Subcutaneous abdominal adipose tissue (tissue), 5 donors: ENCODE measurements around the gene EPB41L1.
"Not testable (repeated sequence)": the region's sequence is repeated elsewhere in the genome, so short reads cannot be mapped to it uniquely, and the experiment has no call there.

Source experiments
- H3K27ac ChIP-seq: one replicate; pipeline ENCODE4 v1.7.0; 2013; ENCODE audit warnings: low read depth, mild to moderate bottlenecking, inconsistent platforms, low read length, moderate library complexity
- H3K27me3 ChIP-seq, 5 donors: one replicate each; pipeline ENCODE4 v1.7.0; 2013; ENCODE audit warnings: low read length in 5 of 5, inconsistent platforms in 1 of 5; ENCODE audit not compliant: control insufficient read depth in 5 of 5, insufficient read depth in 4 of 5
- H3K36me3 ChIP-seq, 5 donors: one replicate each; pipeline ENCODE4 v1.7.0; 2013; ENCODE audit warnings: low read length in 5 of 5; ENCODE audit not compliant: control insufficient read depth in 5 of 5, insufficient read depth in 5 of 5
- H3K4me1 ChIP-seq, 5 donors: one replicate each; pipeline ENCODE4 v1.7.0; 2013; ENCODE audit warnings: low read length in 5 of 5, mild to moderate bottlenecking in 3 of 5, moderate library complexity in 1 of 5; ENCODE audit not compliant: control insufficient read depth in 5 of 5, insufficient read depth in 5 of 5
- H3K4me3 ChIP-seq, 5 donors: one replicate each; pipeline ENCODE4 v1.7.0; 2013; ENCODE audit warnings: low read length in 5 of 5, low read depth in 1 of 5
- H3K9ac ChIP-seq, 5 donors: one replicate each; pipeline ENCODE4 v1.7.0; 2013; ENCODE audit warnings: low read length in 5 of 5, mild to moderate bottlenecking in 4 of 5, moderate library complexity in 3 of 5
- H3K9me3 ChIP-seq, 5 donors: one replicate each; pipeline ENCODE4 v1.7.0; 2013; ENCODE audit warnings: low read length in 5 of 5; ENCODE audit not compliant: control insufficient read depth in 5 of 5
- donor health status: healthy.
- donor health status: healthy.
- donor health status: healthy.
- donor health status: healthy.
- donor health status: healthy.

EPB41L1 gene

DNA sequence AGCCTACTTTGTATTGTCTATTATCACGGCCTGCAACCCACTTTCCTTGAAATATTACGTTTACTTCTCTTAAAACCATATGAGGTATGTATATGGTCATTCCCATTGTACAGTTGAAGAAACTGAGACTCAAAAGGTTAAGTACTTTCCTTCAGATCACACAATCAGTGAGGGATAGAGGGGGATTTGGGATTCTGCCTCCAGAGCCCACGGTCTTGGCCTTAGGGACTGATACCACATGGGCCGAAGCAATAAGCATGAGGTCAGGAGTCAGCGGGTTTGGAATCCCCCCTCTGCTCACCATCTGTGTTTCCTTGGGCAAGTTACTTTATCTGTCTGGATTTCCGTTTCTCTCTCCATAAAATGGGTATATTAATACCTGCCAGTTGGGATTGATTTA lies 19.4 kb upstream of the EPB41L1 start:
- H3K9ac ChIP-seq = no peak overlapping the region
- no peak overlapping the region for H3K27ac ChIP-seq
- peaks cover 0 to 30% (median 17%) of the 10 kb centered on the region in 5 donors for H3K4me1 ChIP-seq
- H3K36me3 ChIP-seq = no peaks in the 10 kb centered on the region
- no peaks in the 10 kb centered on the region for H3K27me3 ChIP-seq
- H3K9me3 ChIP-seq = no peaks in the 10 kb centered on the region
- no peak overlapping the region for H3K4me3 ChIP-seq

DNA sequence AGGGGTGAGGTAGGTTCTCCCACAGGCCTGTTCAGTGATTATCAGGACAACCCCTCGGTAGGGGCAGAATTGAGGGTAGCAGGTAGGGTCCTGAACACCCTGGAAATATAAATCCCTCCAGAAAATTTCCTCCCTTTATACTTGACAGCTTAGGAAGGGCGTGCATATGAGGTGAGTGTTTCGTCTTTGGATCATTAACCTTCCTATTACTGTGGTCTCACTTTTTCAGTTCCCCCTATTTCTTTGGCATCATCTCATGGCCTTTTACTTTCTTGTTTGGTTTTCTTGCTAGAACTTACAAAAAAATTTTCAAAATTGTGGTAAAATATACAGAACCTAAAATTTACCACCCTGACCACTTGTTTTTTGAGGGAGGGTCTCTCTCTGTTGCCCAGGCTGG lies 18.7 kb upstream of the EPB41L1 start:
- no peak overlapping the region for H3K9ac ChIP-seq

DNA sequence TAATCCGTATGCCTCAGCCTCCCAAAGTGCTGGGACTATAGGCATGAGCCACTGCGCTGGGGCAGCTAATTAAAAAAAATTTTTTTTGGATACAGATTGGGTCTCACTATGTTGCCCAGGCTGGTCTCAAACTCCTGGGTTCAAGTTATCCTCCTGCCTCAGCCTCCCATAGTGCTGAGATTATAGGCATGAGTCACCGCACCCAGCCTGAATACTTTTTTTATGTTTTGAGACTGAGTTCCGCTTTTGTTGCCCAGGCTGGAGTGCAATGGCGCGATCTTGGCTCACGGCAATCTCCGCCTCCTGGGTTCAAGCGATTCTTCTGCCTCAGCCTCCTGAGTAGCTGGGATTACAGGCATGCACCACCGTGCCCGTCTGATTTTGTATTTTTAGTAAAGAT lies 17.2 kb upstream of the EPB41L1 start:
- not testable (repeated sequence) for H3K27ac ChIP-seq, H3K9ac ChIP-seq, H3K36me3 ChIP-seq, H3K4me3 ChIP-seq, H3K27me3 ChIP-seq, H3K9me3 ChIP-seq
- peaks cover 0 to 29% (median 17%) of the 10 kb centered on the region in 5 donors for H3K4me1 ChIP-seq

More for the DNA sequence above, 18.7 kb upstream of the EPB41L1 start:
- Histone ChIP-seq H3K36me3 (no peaks in the 10 kb centered on the region), H3K27me3 (no peaks in the 10 kb centered on the region), H3K4me3 (no peak overlapping the region), H3K4me1 (peaks cover 0 to 28% (median 17%) of the 10 kb centered on the region in 5 donors), H3K9me3 (no peaks in the 10 kb centered on the region), H3K27ac (no peak overlapping the region)

DNA sequence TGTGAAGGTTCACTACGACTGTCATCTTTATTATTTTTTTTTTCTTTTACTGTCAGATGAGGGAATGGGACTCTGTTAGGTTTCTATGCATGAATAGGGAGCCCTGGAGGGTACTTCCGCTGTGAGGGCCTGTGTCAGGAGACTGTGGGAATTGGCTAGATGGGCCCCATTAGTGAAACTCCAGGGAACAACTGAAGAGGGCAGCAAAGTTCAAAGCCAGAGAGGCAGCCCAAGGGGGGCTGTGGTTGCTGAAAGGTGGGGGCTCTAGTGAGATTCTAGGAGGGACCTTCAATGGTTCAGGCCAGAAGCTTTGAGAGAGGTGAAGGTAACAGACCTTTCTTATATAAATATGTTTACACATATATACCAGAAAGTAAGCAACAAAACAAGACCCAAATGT lies 13.2 kb upstream of the EPB41L1 start:
- peaks cover 0 to 32% (median 18%) of the 10 kb centered on the region in 5 donors for H3K4me1 ChIP-seq
- H3K9me3 ChIP-seq = no peaks in the 10 kb centered on the region
- no peaks in the 10 kb centered on the region for H3K27me3 ChIP-seq
- H3K4me3 ChIP-seq = no peak overlapping the region
- peaks cover 0 to 7% (median 0%) of the 10 kb centered on the region in 5 donors for H3K36me3 ChIP-seq
- no peak overlapping the region for H3K9ac ChIP-seq
- H3K27ac ChIP-seq = no peak overlapping the region

DNA sequence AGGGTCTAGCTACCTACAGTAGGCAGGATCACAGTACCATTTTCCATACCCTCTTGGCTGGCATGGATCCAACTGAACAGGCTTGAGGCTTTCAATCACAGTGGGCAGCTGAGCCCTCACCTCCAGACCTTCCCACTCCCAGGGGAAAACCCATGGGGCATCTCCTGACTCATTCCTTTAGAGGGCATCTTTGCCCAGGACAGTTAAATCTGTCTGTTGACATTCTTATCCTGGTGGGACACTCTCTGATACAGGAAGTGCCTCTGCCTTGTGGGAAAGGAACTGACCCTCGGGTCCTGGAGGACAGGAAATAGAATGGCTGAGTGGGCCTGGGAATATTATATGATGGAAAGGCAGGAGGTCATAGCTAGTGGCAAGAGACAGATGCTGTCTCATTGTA lies 10.2 kb upstream of the EPB41L1 start:
- no peaks in the 10 kb centered on the region for H3K9me3 ChIP-seq
- H3K4me3 ChIP-seq = no peak overlapping the region
- H3K27ac ChIP-seq = no peak overlapping the region
- H3K27me3 ChIP-seq = no peaks in the 10 kb centered on the region
- H3K36me3 ChIP-seq = peaks cover 0 to 7% (median 0%) of the 10 kb centered on the region in 5 donors
- H3K4me1 ChIP-seq = peaks cover 5 to 49% (median 39%) of the 10 kb centered on the region in 5 donors
- H3K9ac ChIP-seq = no peak overlapping the region

DNA sequence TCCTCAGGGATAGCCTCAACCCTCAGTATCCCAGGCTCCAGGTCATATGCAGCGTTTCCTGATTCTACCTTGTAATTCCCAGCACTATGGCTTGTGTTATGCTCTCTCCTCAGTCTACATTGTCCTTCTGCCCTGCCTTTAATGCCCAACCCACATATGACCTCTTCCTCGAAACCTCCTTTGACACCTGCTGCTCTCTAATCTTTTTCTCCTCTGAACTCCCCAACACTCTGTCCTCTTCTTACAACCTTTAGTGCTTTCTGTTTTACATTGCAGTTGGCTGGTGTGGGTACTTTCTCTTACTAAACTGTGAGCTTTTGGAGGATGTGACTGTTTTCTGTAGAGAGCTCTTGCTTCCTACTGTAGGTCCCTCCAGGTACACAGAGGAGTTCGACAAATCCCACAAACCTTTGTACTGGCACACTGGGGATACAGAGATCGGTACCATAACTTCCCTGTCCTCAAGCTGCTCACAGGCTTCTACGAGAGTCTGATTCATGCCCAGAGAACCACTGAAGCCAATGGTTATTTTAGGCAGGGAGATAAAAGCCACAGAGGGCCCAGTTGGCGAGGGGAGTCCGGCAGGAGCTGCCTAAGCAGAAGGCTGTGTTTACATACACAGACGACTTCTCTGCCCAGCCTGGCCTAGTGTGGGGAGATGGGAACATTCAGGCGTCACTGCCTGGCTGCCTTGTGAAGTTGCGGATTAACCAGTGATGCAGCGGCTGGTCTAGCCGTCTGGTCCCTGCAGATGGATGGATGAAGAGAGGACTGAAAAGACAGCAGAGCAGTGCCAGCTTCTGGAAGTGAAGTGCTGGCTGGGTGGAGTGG lies 8.4 kb upstream of the EPB41L1 start:
- peaks cover 0 to 7% (median 0%) of the 10 kb centered on the region in 5 donors for H3K36me3 ChIP-seq
- H3K27me3 ChIP-seq = no peaks in the 10 kb centered on the region
- peak overlapping the region in 1 of 5 donors; percentile 37 for H3K9ac ChIP-seq
- H3K27ac ChIP-seq = peak overlapping the region; percentile 0
- peaks cover 5 to 63% (median 47%) of the 10 kb centered on the region in 5 donors for H3K4me1 ChIP-seq
- no peak overlapping the region for H3K4me3 ChIP-seq
- H3K9me3 ChIP-seq = no peaks in the 10 kb centered on the region

DNA sequence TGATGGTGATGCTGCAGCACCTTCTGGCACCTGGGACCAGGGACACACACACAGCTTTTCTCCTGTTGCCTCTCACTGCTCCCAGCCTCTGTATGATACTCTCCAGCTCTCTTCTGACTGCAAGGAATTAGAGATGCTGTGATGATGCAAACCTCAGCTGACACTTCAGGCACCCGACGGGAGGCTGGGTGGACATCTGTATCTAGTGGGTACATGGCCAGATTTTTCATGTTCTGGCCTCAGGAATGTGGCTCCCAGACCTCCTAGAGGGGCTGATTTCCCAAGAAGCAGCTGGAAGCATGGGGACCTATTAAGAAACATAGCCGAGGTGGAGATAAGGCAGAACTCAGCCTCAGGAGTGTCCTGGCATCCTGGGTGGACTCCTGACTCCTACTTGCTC lies 6.8 kb upstream of the EPB41L1 start:
- Histone ChIP-seq H3K36me3 (peaks cover 0 to 4% (median 0%) of the 10 kb centered on the region in 5 donors), H3K9ac (peak overlapping the region in 1 of 5 donors; percentile 29), H3K27ac (peak overlapping the region; percentile 57), H3K4me3 (no peak overlapping the region), H3K4me1 (peaks cover 5 to 68% (median 51%) of the 10 kb centered on the region in 5 donors), H3K27me3 (no peaks in the 10 kb centered on the region), H3K9me3 (no peaks in the 10 kb centered on the region)

DNA sequence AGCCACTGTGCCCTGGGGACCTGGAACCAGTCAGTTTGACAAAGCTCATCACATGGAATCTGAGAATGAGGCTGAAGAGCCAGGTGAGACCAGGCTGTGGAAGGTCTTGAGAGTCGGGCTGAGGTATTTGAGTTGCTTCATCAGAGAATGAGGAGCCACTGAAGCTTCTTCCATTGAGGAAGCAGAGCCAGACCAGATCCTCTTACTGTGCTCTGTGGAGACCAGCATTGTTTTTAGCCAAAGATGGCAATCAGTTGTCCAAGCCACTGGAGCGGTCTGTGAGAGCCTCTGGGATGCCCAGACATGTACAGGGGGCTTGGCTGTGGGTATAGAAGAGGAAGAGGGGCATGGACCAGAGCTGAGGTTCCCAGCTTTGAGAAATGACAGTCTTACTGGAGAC lies 6.1 kb upstream of the EPB41L1 start:
- peak overlapping the region in 1 of 5 donors; percentile 29 for H3K9ac ChIP-seq
- H3K9me3 ChIP-seq = no peaks in the 10 kb centered on the region
- H3K4me3 ChIP-seq = no peak overlapping the region
- H3K27ac ChIP-seq = peak overlapping the region; percentile 57
- peaks cover 6 to 71% (median 58%) of the 10 kb centered on the region in 5 donors for H3K4me1 ChIP-seq
- H3K36me3 ChIP-seq = peaks cover 0 to 4% (median 0%) of the 10 kb centered on the region in 5 donors
- H3K27me3 ChIP-seq = no peaks in the 10 kb centered on the region

DNA sequence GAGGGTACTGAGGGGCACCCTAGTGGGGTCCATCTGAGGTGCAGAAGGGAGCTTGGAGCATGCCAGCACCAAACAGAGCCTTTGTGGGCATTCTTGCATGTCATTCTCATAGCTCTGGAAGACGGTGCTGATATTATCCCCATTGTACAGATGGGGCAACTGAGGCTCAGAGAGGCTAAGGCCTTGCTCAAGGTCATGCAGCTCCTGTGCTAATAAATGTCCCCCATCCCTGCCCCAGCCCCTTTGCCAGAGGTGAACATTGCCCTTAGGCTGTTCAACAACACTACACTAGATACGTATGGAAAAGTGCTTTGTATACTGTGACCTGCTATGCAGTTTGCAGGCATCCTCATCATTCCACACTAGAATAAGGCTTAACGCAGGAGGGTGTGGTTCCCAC lies 5.5 kb upstream of the EPB41L1 start:
- H3K27ac ChIP-seq = peak overlapping the region; percentile 57
- H3K4me1 ChIP-seq = peaks cover 12 to 77% (median 64%) of the 10 kb centered on the region in 5 donors
- H3K9ac ChIP-seq = peak overlapping the region in 2 of 5 donors; percentile 8 to 48

DNA sequence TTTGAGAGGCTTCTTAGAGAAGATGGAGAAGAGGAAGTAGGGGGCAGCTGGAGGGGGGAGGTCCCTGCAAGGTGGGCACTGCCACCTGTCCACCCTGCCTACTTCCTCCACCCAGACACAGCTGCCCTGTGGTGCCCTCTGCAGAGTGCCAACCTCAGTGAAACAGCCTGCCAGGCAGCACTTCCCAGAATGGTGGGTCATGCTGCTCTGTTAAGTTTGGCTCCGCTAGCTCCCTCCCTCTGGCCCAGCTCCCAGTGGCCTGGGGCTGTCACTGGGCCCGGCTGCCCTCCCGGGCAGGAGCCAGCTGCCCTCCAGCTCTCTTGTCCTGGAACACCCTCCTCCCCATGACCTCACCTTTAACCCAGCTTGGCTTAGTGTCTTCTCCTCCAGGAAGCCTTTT lies 5.1 kb upstream of the EPB41L1 start:
- peak overlapping the region in 1 of 5 donors; percentile 26 for H3K4me3 ChIP-seq
- no peaks in the 10 kb centered on the region for H3K27me3 ChIP-seq
- peak overlapping the region; percentile 57 for H3K27ac ChIP-seq
- H3K36me3 ChIP-seq = peaks cover 0 to 4% (median 0%) of the 10 kb centered on the region in 5 donors
- H3K4me1 ChIP-seq = peaks cover 13 to 75% (median 62%) of the 10 kb centered on the region in 5 donors
- no peaks in the 10 kb centered on the region for H3K9me3 ChIP-seq
- H3K9ac ChIP-seq = peak overlapping the region in 1 of 5 donors; percentile 48

More for the DNA sequence above, 5.5 kb upstream of the EPB41L1 start:
- peaks cover 0 to 4% (median 0%) of the 10 kb centered on the region in 5 donors for H3K36me3 ChIP-seq
- no peaks in the 10 kb centered on the region for H3K27me3 ChIP-seq
- H3K9me3 ChIP-seq = no peaks in the 10 kb centered on the region
- H3K4me3 ChIP-seq = peak overlapping the region in 1 of 5 donors; percentile 26
